ENCODE measurements around the gene UNCX. TPM values are rescaled to one million over a fixed set of nuclear protein-coding genes. Genes with fewer than 3 reads are reported as not detected.
"Not testable (repeated sequence)": the region's sequence is repeated elsewhere in the genome, so short reads cannot be mapped to it uniquely, and the experiment has no call there.

UNCX gene
- total RNA-seq, 2 experiments from 2014 or later, result not detected

GRCh38 chr7:1269336-1269890 is 36.7 kb downstream of the UNCX start:
- Mint-ChIP-seq H3K4me3 (no peak overlapping the region), H3K9me3 (no peaks in the 10 kb centered on the region), H3K27me3 (peaks cover 9% of the 10 kb centered on the region), H3K36me3 (ENCODE audit: low read depth) (no peaks in the 10 kb centered on the region), H3K4me1 (ENCODE audit: low read depth) (no peaks in the 10 kb centered on the region), H3K27ac (no peak overlapping the region)
- DNase-seq, result no peak
- ATAC-seq, result no peak
- ChIA-PET POLR2A (no interaction called here), CTCF (no interaction called here)
- intact Hi-C loops (cut with micrococcal nuclease), result no loop called here
- no peak for TF ChIP-seq CTCF (IDR thresholded peaks at IDR 0.05)

- CTCF ChIA-PET, result no interaction called here
- Mint-ChIP-seq H3K27me3 (peaks cover 5% of the 10 kb centered on the region), H3K4me1 (ENCODE audit: low read depth) (no peaks in the 10 kb centered on the region), H3K9me3 (no peaks in the 10 kb centered on the region), H3K36me3 (ENCODE audit: low read depth) (no peaks in the 10 kb centered on the region), H3K27ac (no peak overlapping the region), H3K4me3 (no peak overlapping the region)
- DNase-seq, result no peak
- POLR2A ChIA-PET, result no interaction called here
- intact Hi-C loops (cut with micrococcal nuclease), result no loop called here
- no peak for ATAC-seq
- no peak for TF ChIP-seq CTCF (IDR thresholded peaks at IDR 0.05)
Observed at GRCh38 chr7:1270181-1270580, 37.5 kb downstream of the UNCX start.

- no peak for ATAC-seq
- H3K27ac Mint-ChIP-seq, result no peak overlapping the region
- peaks cover 5% of the 10 kb centered on the region for H3K27me3 Mint-ChIP-seq
- no peaks in the 10 kb centered on the region for H3K36me3 Mint-ChIP-seq (ENCODE audit: low read depth)
- no peak for TF ChIP-seq CTCF (IDR thresholded peaks at IDR 0.05)
- intact Hi-C loops (cut with micrococcal nuclease), result no loop called here
- POLR2A ChIA-PET, result no interaction called here
- no peak for DNase-seq
- CTCF ChIA-PET, result no interaction called here
- H3K4me3 Mint-ChIP-seq, result no peak overlapping the region
- no peaks in the 10 kb centered on the region for H3K9me3 Mint-ChIP-seq
- no peaks in the 10 kb centered on the region for H3K4me1 Mint-ChIP-seq (ENCODE audit: low read depth)
Observed at GRCh38 chr7:1271046-1271445, 38.4 kb downstream of the UNCX start.

- Mint-ChIP-seq H3K27me3 (peaks cover 5% of the 10 kb centered on the region), H3K4me3 (no peak overlapping the region), H3K27ac (no peak overlapping the region), H3K4me1 (ENCODE audit: low read depth) (no peaks in the 10 kb centered on the region), H3K36me3 (ENCODE audit: low read depth) (no peaks in the 10 kb centered on the region), H3K9me3 (no peaks in the 10 kb centered on the region)
- no peak for DNase-seq
- ChIA-PET CTCF (no interaction called here), POLR2A (no interaction called here)
- intact Hi-C loops (cut with micrococcal nuclease), result no loop called here
- no peak for TF ChIP-seq CTCF (IDR thresholded peaks at IDR 0.05)
- ATAC-seq, result no peak
Observed at GRCh38 chr7:1271656-1272055, 39.0 kb downstream of the UNCX start.

- H3K36me3 Mint-ChIP-seq (ENCODE audit: low read depth); DNase-seq; ATAC-seq; H3K4me1 Mint-ChIP-seq (ENCODE audit: low read depth); CTCF ChIA-PET; H3K9me3 Mint-ChIP-seq; POLR2A ChIA-PET; H3K4me3 Mint-ChIP-seq; H3K27me3 Mint-ChIP-seq; intact Hi-C loops (cut with micrococcal nuclease); H3K27ac Mint-ChIP-seq: not testable (repeated sequence)
Observed at GRCh38 chr7:1272136-1272535, 39.5 kb downstream of the UNCX start.

Measured in activated CD8-positive, alpha-beta T cell treated with anti-CD3 and anti-CD28 coated beads for 36 hours (primary cell).